A549 (cell line): ENCODE results near the gene PPAT. TPM values are rescaled to one million over a fixed set of nuclear protein-coding genes. Genes with fewer than 3 reads are reported as not detected.

Source experiments
- ATAC-seq, 2 experiments: fragments of 200-7000 bp in 1 of 2; fragments of >200 bp in 1 of 2; cut with Nextera tagmentation in 1 of 2; cut with Tn5 transposase in 1 of 2; 3 replicates each; pipeline versions ENCODE4 v1.8.0 to v1.9.1; 2018 to 2020; ENCODE audit warnings: mild to moderate bottlenecking in 1 of 2, moderate library complexity in 1 of 2
- CTCF ChIA-PET: fragments of 300-600 bp; sonication (Branson Sonifier 250); formaldehyde crosslinking; extraction: SDS; loops from one replicate; lab custom pipeline; 2021; ENCODE audit warnings: antibody characterized with exemption, inconsistent platforms; lab: Yijun Ruan, JAX
- POLR2A ChIA-PET: fragments of 350-600 bp; formaldehyde crosslinking; extraction: SDS; loops from one replicate; lab custom pipeline; 2021; ENCODE audit warnings: antibody characterized with exemption, inconsistent platforms; lab: Yijun Ruan, JAX
- DNase-seq, 2 experiments: peaks; one replicate each; pipeline versions ENCODE4 v3.0.0 to v3.0.0-alpha.2; 2011 to 2016; ENCODE audit warnings: low read depth in 1 of 2, low spot score in 1 of 2
- FAIRE-seq: peaks from 2 replicates; lab custom pipeline; 2011; peaks lifted over from hg19 to GRCh38; lab: Jason Lieb, UNC
- H3K27ac ChIP-seq, 2 experiments: fragments of >200 bp; sonication (Bioruptor Twin); formaldehyde crosslinking; 3 replicates each; pipeline ENCODE4 v1.5.1; 2016 to 2017
- H3K4me1 ChIP-seq: fragments of >200 bp; sonication (Bioruptor Twin); formaldehyde crosslinking; 3 replicates; pipeline ENCODE4 v1.6.1; 2016
- H3K4me2 ChIP-seq: fragments of >200 bp; sonication (Bioruptor Twin); formaldehyde crosslinking; 3 replicates; pipeline ENCODE4 v1.6.1; 2016
- H3K4me3 ChIP-seq: fragments of >200 bp; sonication (Bioruptor Twin); formaldehyde crosslinking; 3 replicates; pipeline ENCODE4 v1.5.1; 2016
- H3K9me3 ChIP-seq: fragments of >200 bp; sonication (Bioruptor Twin); formaldehyde crosslinking; 3 replicates; pipeline ENCODE4 v1.6.1; 2016
- BHLHE40 ChIP-seq: IDR thresholded peaks from 2 replicates; pipeline ENCODE4 v1.6.1; 2012; ENCODE audit warnings: low read depth, low read length, inconsistent platforms
- CBX2 ChIP-seq: fragments of 200-600 bp; sonication (generic); IDR thresholded peaks from 2 replicates; pipeline ENCODE4 v1.6.1; 2016; ENCODE audit warnings: low read depth, mild to moderate bottlenecking, borderline replicate concordance
- CEBPB ChIP-seq, 2 experiments: fragments of >200 bp in 1 of 2; sonication (Bioruptor Twin) in 1 of 2; formaldehyde crosslinking in 1 of 2; IDR thresholded peaks; 2 replicates each; pipeline ENCODE4 v1.6.1; 2012 to 2016
- CHD2 ChIP-seq: fragments of 150-350 bp; IDR thresholded peaks from 2 replicates; pipeline ENCODE4 v1.6.1; 2014; ENCODE audit warnings: low read length; ENCODE audit not compliant: partially characterized antibody
- EHF ChIP-seq: fragments of 250-450 bp; sonication (Bioruptor Pico); IDR thresholded peaks from 2 replicates; pipeline ENCODE4 v1.5.0; 2020; ENCODE audit warnings: mild to moderate bottlenecking
- EHMT2 ChIP-seq: fragments of 200-600 bp; sonication (generic); IDR thresholded peaks from 2 replicates; pipeline ENCODE4 v1.6.1; 2016; ENCODE audit warnings: antibody characterized with exemption, low read depth, mild to moderate bottlenecking, moderate library complexity
- FOSB ChIP-seq: fragments of 250-450 bp; sonication (Bioruptor Pico); IDR thresholded peaks from 2 replicates; pipeline ENCODE4 v1.5.0; 2020; ENCODE audit warnings: mild to moderate bottlenecking, moderate library complexity
- FOXS1 ChIP-seq: fragments of 250-450 bp; sonication (Bioruptor Pico); IDR thresholded peaks from 2 replicates; pipeline ENCODE4 v1.5.0; 2020; ENCODE audit warnings: mild to moderate bottlenecking, moderate library complexity
- GATA3 ChIP-seq: IDR thresholded peaks from 2 replicates; pipeline ENCODE4 v1.6.1; 2012; ENCODE audit warnings: borderline replicate concordance
- HDAC2 ChIP-seq: fragments of 200-600 bp; sonication (generic); IDR thresholded peaks from 2 replicates; pipeline ENCODE4 v1.6.1; 2016
- HOXA7 ChIP-seq: fragments of 250-450 bp; sonication (Bioruptor Pico); IDR thresholded peaks from 2 replicates; pipeline ENCODE4 v1.5.0; 2020; ENCODE audit warnings: mild to moderate bottlenecking, moderate library complexity
- HOXB5 ChIP-seq: fragments of 250-450 bp; sonication (Bioruptor Pico); IDR thresholded peaks from 2 replicates; pipeline ENCODE4 v1.5.0; 2020; ENCODE audit warnings: mild to moderate bottlenecking, moderate library complexity
- KDM1A ChIP-seq: fragments of 200-600 bp; sonication (generic); IDR thresholded peaks from 2 replicates; pipeline ENCODE4 v1.6.1; 2016; ENCODE audit warnings: low read depth, mild to moderate bottlenecking
- NFE2L2 ChIP-seq: fragments of 150-350 bp; conservative IDR thresholded peaks from 2 replicates; pipeline ENCODE4 v1.6.1; 2014; ENCODE audit warnings: low read length
- NR3C1 ChIP-seq: fragments of >200 bp; sonication (Bioruptor Twin); formaldehyde crosslinking; IDR thresholded peaks from 3 replicates; pipeline ENCODE4 v1.6.1; 2017
- POLR2A ChIP-seq: IDR thresholded peaks from 2 replicates; pipeline ENCODE4 v1.6.1; 2012; ENCODE audit warnings: mild to moderate bottlenecking, low read length
- RAD21 ChIP-seq, 2 experiments: fragments of >200 bp in 1 of 2; sonication (Bioruptor Twin) in 1 of 2; formaldehyde crosslinking in 1 of 2; IDR thresholded peaks in 1 of 2; conservative IDR thresholded peaks in 1 of 2; 2 replicates in 1 of 2; 3 replicates in 1 of 2; pipeline ENCODE4 v1.6.1; 2012 to 2018; ENCODE audit warnings: inconsistent platforms in 1 of 2
- RNF2 ChIP-seq: fragments of 200-600 bp; sonication (generic); IDR thresholded peaks from 2 replicates; pipeline ENCODE4 v1.6.1; 2016; ENCODE audit warnings: low read depth, mild to moderate bottlenecking, antibody characterized with exemption, moderate library complexity, borderline replicate concordance
- SMC3 ChIP-seq: fragments of >200 bp; sonication (Bioruptor Twin); formaldehyde crosslinking; IDR thresholded peaks from 3 replicates; pipeline ENCODE4 v1.6.1; 2018; ENCODE audit warnings: inconsistent platforms
- ZSCAN20 ChIP-seq: fragments of 250-450 bp; sonication (Bioruptor Pico); IDR thresholded peaks from 2 replicates; pipeline ENCODE4 v1.8.0; 2022; ENCODE audit warnings: mild to moderate bottlenecking, moderate library complexity
- WGBS: methylation state at CpG from one replicate; pipeline ENCODE4 v1.1.6; 2017; ENCODE audit errors: missing lambda C conversion rate; 5-methylcytosine and 5-hydroxymethylcytosine counted together
- polyA plus RNA-seq, 4 experiments: library from polyadenylated mRNA; depleted of rRNA in 3 of 4; stranded (reverse); fragments of >200 nt; fragmentation: RNase III in 1 of 4; extraction: RNeasy Plus Mini Kit Qiagen cat#74134 plus additional on column Dnase treatment in 1 of 4; gene quantifications; 2 replicates in 3 of 4; 3 replicates in 1 of 4; pipeline ENCODE4 v1.2.3, GENCODE V29; 2011 to 2017
- TF ChIP-seq, protein P1 (sequence below): fragments of 250-450 bp; sonication (Bioruptor Pico); IDR thresholded peaks from 2 replicates; pipeline ENCODE4 v1.5.0; 2021; ENCODE audit warnings: mild to moderate bottlenecking, moderate library complexity, borderline replicate concordance
- TF ChIP-seq, protein P2 (sequence below): fragments of 250-450 bp; sonication (Bioruptor Pico); IDR thresholded peaks from 2 replicates; pipeline ENCODE4 v1.5.0; 2020; ENCODE audit warnings: low read depth, mild to moderate bottlenecking, moderate library complexity

PPAT gene
- polyA plus RNA-seq, 2 of the 4 experiments (the other 2 are of a cell fraction), result 22.8 to 26.7 TPM

DNA sequence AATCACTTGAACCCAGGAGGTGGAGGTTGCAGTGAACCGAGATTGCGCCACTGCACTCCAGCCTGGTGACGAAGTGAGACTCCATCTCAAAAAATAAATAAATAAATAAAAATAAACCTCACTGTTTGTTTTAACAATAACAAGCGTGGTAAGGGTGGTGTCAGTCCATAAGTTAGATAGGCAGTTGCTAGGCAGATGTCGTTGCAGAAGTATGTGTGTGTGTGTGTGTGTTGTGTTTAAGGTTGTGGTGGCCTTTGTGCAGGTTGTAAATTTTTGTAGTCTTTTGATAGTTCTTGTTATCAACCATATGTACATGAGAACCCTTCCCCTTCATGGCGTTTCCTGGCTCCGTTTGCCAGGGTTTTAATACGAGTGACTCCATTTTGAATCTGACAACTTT lies 44.1 kb downstream of the PPAT start:
- ATAC-seq, result no peak
- FAIRE-seq, result no peak
- Histone ChIP-seq H3K9me3 (no peaks in the 10 kb centered on the region), H3K27ac (no peak overlapping the region), H3K4me1 (no peaks in the 10 kb centered on the region; the same call in 2 of the 3 replicates), H3K4me3 (no peak overlapping the region), H3K4me2 (no peak overlapping the region)
- WGBS, result 93% methylated on average over 8 of the region's 8 CpGs
- no peak for DNase-seq
- ChIA-PET POLR2A (no interaction called here), CTCF (no interaction called here)
- TF ChIP-seq CBX2, result no peak
- TF ChIP-seq, protein P1, sequence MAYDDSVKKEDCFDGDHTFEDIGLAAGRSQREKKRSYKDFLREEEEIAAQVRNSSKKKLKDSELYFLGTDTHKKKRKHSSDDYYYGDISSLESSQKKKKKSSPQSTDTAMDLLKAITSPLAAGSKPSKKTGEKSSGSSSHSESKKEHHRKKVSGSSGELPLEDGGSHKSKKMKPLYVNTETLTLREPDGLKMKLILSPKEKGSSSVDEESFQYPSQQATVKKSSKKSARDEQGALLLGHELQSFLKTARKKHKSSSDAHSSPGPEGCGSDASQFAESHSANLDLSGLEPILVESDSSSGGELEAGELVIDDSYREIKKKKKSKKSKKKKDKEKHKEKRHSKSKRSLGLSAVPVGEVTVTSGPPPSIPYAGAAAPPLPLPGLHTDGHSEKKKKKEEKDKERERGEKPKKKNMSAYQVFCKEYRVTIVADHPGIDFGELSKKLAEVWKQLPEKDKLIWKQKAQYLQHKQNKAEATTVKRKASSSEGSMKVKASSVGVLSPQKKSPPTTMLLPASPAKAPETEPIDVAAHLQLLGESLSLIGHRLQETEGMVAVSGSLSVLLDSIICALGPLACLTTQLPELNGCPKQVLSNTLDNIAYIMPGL, result no peak
- TF ChIP-seq NFE2L2, result no peak
- no peak for TF ChIP-seq NR3C1
- TF ChIP-seq CEBPB (IDR thresholded peaks at IDR 0.05), result no peak
- TF ChIP-seq KDM1A, result no peak

DNA sequence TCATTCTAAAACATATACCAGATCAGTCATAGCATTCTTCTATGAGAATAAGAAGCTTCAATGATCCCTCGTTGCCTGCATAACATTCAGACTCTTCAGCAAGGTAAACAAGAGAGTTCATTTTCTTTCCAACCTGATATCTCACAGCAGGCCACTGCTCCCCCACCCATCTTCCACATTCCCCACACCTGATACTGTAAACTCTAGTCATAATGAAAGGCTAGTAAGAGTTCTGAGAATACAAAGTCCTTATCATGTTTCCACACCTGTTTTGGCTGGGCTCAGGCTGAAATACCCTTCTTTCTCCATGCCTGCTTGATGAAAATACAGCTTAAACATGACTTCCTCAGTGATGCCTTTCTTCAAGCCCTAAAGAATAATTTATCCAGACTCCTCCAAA lies 45.9 kb downstream of the PPAT start:
- DNase-seq (no peak), ATAC-seq (no peak), FAIRE-seq (no peak)
- H3K4me3 ChIP-seq, result no peak overlapping the region
- no peak overlapping the region for H3K4me2 ChIP-seq
- POLR2A ChIA-PET, result no interaction called here
- H3K9me3 ChIP-seq, result no peaks in the 10 kb centered on the region
- TF ChIP-seq HOXB5 (CRISPR knock-in tag) (no peak), FOSB (no peak), HDAC2 (no peak), EHMT2 (no peak), BHLHE40 (no peak), EHF (CRISPR knock-in tag) (no peak), GATA3 (no peak), ZSCAN20 (CRISPR knock-in tag) (no peak), RAD21 (conservative IDR thresholded peaks at IDR 0.05 in 1 of 2, IDR thresholded peaks at IDR 0.05 in 1 of 2) (no peak), HOXA7 (no peak), RNF2 (no peak), POLR2A (no peak), CEBPB (IDR thresholded peaks at IDR 0.05) (no peak), CHD2 (no peak), KDM1A (no peak), FOXS1 (CRISPR knock-in tag) (no peak), SMC3 (no peak)
- TF ChIP-seq, protein P2, sequence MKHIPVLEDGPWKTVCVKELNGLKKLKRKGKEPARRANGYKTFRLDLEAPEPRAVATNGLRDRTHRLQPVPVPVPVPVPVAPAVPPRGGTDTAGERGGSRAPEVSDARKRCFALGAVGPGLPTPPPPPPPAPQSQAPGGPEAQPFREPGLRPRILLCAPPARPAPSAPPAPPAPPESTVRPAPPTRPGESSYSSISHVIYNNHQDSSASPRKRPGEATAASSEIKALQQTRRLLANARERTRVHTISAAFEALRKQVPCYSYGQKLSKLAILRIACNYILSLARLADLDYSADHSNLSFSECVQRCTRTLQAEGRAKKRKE (CRISPR knock-in tag), result no peak
- TF ChIP-seq, protein P1, result no peak
- no peak overlapping the region for H3K27ac ChIP-seq
- H3K4me1 ChIP-seq, result peaks cover 4% of the 10 kb centered on the region; the same call in 1 of the 3 replicates
- 53% methylated on average over 1 of the region's 1 CpG for WGBS
- CTCF ChIA-PET, result interaction anchor here (0.6 kb wide), 1 partner anchor 173 kb away, joined by 3 read pairs; no protein-coding TSS in a partner anchor
